Ishikawa (cell line): Measurements from ENCODE around the gene MAP7.

Experiments used
- CEBPB ChIP-seq: IDR thresholded peaks from 2 replicates; pipeline ENCODE4 v1.6.1; 2012
- EGR1 ChIP-seq: IDR thresholded peaks from 2 replicates; pipeline ENCODE4 v1.6.1; 2012
- EP300 ChIP-seq: IDR thresholded peaks from 2 replicates; pipeline ENCODE4 v1.6.1; 2012; ENCODE audit warnings: borderline replicate concordance
- TEAD4 ChIP-seq: IDR thresholded peaks from 2 replicates; pipeline ENCODE4 v1.6.1; 2012
- YY1 ChIP-seq: IDR thresholded peaks from 2 replicates; pipeline ENCODE4 v1.6.1; 2012; ENCODE audit warnings: low read depth
- TF ChIP-seq, protein P1 (sequence below): IDR thresholded peaks from 2 replicates; pipeline ENCODE4 v1.6.1; 2012; ENCODE audit warnings: low read depth, mild to moderate bottlenecking
- TF ChIP-seq, protein P2 (sequence below): IDR thresholded peaks from 2 replicates; pipeline ENCODE4 v1.6.1; 2012

DNA sequence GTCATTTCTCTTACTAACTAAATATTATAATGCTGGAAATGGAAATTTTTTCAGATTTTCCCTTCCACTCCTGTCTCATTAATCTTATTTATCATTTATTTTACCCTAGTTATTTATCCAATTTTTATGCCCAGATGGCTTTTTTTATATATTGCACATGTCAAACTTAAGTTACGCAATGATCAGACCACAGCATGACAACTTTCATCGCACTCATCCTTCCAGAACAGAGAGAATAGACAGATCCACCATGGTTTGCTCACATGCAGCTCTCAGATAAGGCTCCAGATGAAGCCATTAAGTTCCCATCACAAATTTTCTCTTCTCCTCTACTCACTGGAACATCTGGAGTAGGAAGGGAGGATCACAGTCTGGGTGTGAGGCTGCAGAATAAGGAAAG is 48.7 kb downstream of the MAP7 start:
- 0 out of 2 replicates have a peak, but pooled peaks have one; percentile 40 for TF ChIP-seq CEBPB
- TF ChIP-seq EP300: no peak
- no peak for TF ChIP-seq YY1
- TF ChIP-seq, protein P1, sequence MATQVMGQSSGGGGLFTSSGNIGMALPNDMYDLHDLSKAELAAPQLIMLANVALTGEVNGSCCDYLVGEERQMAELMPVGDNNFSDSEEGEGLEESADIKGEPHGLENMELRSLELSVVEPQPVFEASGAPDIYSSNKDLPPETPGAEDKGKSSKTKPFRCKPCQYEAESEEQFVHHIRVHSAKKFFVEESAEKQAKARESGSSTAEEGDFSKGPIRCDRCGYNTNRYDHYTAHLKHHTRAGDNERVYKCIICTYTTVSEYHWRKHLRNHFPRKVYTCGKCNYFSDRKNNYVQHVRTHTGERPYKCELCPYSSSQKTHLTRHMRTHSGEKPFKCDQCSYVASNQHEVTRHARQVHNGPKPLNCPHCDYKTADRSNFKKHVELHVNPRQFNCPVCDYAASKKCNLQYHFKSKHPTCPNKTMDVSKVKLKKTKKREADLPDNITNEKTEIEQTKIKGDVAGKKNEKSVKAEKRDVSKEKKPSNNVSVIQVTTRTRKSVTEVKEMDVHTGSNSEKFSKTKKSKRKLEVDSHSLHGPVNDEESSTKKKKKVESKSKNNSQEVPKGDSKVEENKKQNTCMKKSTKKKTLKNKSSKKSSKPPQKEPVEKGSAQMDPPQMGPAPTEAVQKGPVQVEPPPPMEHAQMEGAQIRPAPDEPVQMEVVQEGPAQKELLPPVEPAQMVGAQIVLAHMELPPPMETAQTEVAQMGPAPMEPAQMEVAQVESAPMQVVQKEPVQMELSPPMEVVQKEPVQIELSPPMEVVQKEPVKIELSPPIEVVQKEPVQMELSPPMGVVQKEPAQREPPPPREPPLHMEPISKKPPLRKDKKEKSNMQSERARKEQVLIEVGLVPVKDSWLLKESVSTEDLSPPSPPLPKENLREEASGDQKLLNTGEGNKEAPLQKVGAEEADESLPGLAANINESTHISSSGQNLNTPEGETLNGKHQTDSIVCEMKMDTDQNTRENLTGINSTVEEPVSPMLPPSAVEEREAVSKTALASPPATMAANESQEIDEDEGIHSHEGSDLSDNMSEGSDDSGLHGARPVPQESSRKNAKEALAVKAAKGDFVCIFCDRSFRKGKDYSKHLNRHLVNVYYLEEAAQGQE: no peak
- no peak for TF ChIP-seq TEAD4
- no peak for TF ChIP-seq EGR1
- TF ChIP-seq, protein P2, sequence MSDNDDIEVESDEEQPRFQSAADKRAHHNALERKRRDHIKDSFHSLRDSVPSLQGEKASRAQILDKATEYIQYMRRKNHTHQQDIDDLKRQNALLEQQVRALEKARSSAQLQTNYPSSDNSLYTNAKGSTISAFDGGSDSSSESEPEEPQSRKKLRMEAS: no peak
